Fibroblast of the aortic adventitia (primary cell): Measurements from ENCODE around the gene NAGPA. TPM values are rescaled to one million over a fixed set of nuclear protein-coding genes. Genes with fewer than 3 reads are reported as not detected.

ENCODE experiments used
- DNase-seq: peaks from one replicate; pipeline ENCODE4 v3.0.0-alpha.2; 2010; ENCODE audit warnings: low read depth
- H3K4me3 ChIP-seq: 2 replicates; pipeline ENCODE4 v1.5.1; 2011; ENCODE audit warnings: low read depth, mild to moderate bottlenecking, control low read depth, low read length, moderate library complexity
- CTCF ChIP-seq: IDR thresholded peaks from 2 replicates; pipeline ENCODE4 v1.5.1; 2011; ENCODE audit warnings: mild to moderate bottlenecking, low read length, control low read depth, inconsistent platforms; ENCODE audit not compliant: insufficient read depth
- total RNA-seq: library from RNA; depleted of rRNA; stranded (reverse); fragments of >200 nt; gene quantifications from 2 replicates; pipeline ENCODE4 v1.2.3, GENCODE V29; 2012; ENCODE audit warnings: low replicate concordance

Gene NAGPA
- total RNA-seq, 1 donor, result 16.8 TPM

GRCh38 chr16:5022521-5022920, 11.2 kb downstream of the NAGPA start:
- DNase-seq, result no peak
- TF ChIP-seq CTCF, result no peak
- no peak overlapping the region for H3K4me3 ChIP-seq

- TF ChIP-seq CTCF, result no peak
- no peak overlapping the region for H3K4me3 ChIP-seq
- no peak for DNase-seq
Observed at GRCh38 chr16:5020551-5020950, 13.2 kb downstream of the NAGPA start.

GRCh38 chr16:5019775-5020174, 14.0 kb downstream of the NAGPA start:
- H3K4me3 ChIP-seq, result no peak overlapping the region
- TF ChIP-seq CTCF, result no peak
- no peak for DNase-seq

GRCh38 chr16:5018793-5019192, 14.9 kb downstream of the NAGPA start:
- no peak for TF ChIP-seq CTCF
- no peak for DNase-seq
- no peak overlapping the region for H3K4me3 ChIP-seq

- no peak overlapping the region for H3K4me3 ChIP-seq
- TF ChIP-seq CTCF, result no peak
- no peak for DNase-seq
Observed at GRCh38 chr16:5017678-5017969, 16.1 kb downstream of the NAGPA start.

GRCh38 chr16:5016967-5017677, 16.6 kb downstream of the NAGPA start:
- no peak overlapping the region for H3K4me3 ChIP-seq
- no peak for DNase-seq
- TF ChIP-seq CTCF, result no peak

- no peak for DNase-seq
- H3K4me3 ChIP-seq, result no peak overlapping the region
- TF ChIP-seq CTCF, result no peak
Observed at GRCh38 chr16:5015887-5016286, 17.8 kb downstream of the NAGPA start.
